SKM-1 treated with dmso at 0.1 percent for 144 hours (cell line): ENCODE data around the gene MRPS9.

Experiments
- DNase-seq: peaks from one replicate; lab custom pipeline; 2025; ENCODE audit not compliant: unreplicated experiment; lab: John Stamatoyannopoulos, UW

MRPS9 gene

GRCh38 chr2:105149272-105149671, 111.4 kb downstream of the MRPS9 start:
- no peak for DNase-seq
